Lower leg skin (tissue), 4 donors: ENCODE data around the gene RPP14. TPM values are rescaled to one million over a fixed set of nuclear protein-coding genes. Genes with fewer than 3 reads are reported as not detected.
A peak's percentile ranks its signal among the peaks of the same experiment; 100 is the strongest.

Experiments
- DNase-seq, 2 donors: peaks; one replicate each; pipeline ENCODE4 v3.0.0-alpha.2; 2019; ENCODE audit warnings: low spot score in 2 of 2
- H3K4me3 ChIP-seq: fragments of 200-600 bp; sonication (generic); 2 replicates; pipeline ENCODE4 v1.5.1; 2017; ENCODE audit warnings: mild to moderate bottlenecking, low read depth; ENCODE audit not compliant: poor library complexity, severe bottlenecking
- POLR2A ChIP-seq, 2 donors: fragments of 450-650 bp; IDR thresholded peaks; one replicate each; pipeline ENCODE4 v1.6.1; 2016 to 2017; ENCODE audit warnings: antibody characterized with exemption in 2 of 2, mild to moderate bottlenecking in 1 of 2, moderate library complexity in 1 of 2
- WGBS, 2 donors: methylation state at CpG; one replicate each; pipeline ENCODE4 v1.1.5; 2018; 5-methylcytosine and 5-hydroxymethylcytosine counted together
- intact Hi-C: fragments of 100-400 bp; cut with DNase I; formaldehyde crosslinking; loops from one replicate; pipeline ENCODE4 v1.15.0; 2023; ENCODE audit warnings: low total_unique reads
- total RNA-seq, 4 donors: library from RNA; depleted of rRNA; stranded (reverse); fragments of >200 nt; gene quantifications; one replicate each; pipeline ENCODE4 v1.1.0, GENCODE V29; 2016
- TF ChIP-seq, protein P1 (sequence below), 3 donors: fragments of 450-650 bp; IDR thresholded peaks; one replicate each; pipeline ENCODE4 v1.5.1; 2016; ENCODE audit warnings: antibody characterized with exemption in 3 of 3, mild to moderate bottlenecking in 3 of 3, moderate library complexity in 2 of 3

The RPP14 gene
- total RNA-seq, 4 donors from 2014 or later = 8.2 to 16.7 (median 9.5) TPM

DNA sequence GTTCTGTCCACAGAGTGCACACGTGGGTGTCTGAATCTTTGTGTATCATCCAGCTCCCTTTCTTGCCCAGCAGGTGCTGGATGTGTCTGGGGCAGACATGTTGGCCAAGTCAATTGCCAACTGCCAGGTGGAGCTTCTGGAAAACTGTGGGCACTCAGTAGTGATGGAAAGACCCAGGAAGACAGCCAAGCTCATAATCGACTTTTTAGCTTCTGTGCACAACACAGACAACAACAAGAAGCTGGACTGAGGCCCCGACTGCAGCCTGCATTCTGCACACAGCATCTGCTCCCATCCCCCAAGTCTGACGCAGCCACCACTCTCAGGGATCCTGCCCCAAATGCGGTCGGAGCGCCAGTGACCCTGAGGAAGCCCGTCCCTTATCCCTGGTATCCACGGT lies 12.5 kb upstream of the RPP14 start:
- TF ChIP-seq, protein P1, sequence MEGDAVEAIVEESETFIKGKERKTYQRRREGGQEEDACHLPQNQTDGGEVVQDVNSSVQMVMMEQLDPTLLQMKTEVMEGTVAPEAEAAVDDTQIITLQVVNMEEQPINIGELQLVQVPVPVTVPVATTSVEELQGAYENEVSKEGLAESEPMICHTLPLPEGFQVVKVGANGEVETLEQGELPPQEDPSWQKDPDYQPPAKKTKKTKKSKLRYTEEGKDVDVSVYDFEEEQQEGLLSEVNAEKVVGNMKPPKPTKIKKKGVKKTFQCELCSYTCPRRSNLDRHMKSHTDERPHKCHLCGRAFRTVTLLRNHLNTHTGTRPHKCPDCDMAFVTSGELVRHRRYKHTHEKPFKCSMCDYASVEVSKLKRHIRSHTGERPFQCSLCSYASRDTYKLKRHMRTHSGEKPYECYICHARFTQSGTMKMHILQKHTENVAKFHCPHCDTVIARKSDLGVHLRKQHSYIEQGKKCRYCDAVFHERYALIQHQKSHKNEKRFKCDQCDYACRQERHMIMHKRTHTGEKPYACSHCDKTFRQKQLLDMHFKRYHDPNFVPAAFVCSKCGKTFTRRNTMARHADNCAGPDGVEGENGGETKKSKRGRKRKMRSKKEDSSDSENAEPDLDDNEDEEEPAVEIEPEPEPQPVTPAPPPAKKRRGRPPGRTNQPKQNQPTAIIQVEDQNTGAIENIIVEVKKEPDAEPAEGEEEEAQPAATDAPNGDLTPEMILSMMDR (IDR thresholded peaks at IDR 0.05) = no peak
- H3K4me3 ChIP-seq = no peak overlapping the region
- intact Hi-C loops = no loop called here
- WGBS, 2 donors = 69 to 70% methylated on average over 9 of the region's 9 CpGs
- no peak for DNase-seq

DNA sequence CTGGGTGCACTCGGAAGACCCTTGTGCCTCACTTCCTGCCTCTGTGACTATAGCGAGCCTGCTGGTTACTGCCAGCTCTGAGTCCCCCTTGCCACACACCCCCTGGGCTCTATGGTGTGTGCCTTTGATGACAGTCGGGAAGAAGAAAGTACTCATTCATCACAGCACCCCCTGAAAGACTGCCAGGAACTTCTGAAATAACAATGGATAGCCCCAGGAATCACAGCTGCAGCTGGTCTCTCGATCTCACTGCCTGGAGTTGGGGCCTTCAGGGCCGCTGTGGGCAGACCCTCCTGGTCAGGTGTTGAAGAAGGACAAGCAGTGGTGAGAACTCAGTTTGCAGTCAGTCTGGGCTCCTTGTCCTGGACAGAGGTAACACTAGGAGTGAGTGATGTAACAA lies 9.8 kb upstream of the RPP14 start:
- no peak for DNase-seq
- 60 to 68% methylated on average over 5 of the region's 5 CpGs for WGBS, 2 donors
- TF ChIP-seq POLR2A (IDR thresholded peaks at IDR 0.05) = no peak
- TF ChIP-seq, protein P1 (IDR thresholded peaks at IDR 0.05) = no peak
- no peak overlapping the region for H3K4me3 ChIP-seq
- intact Hi-C loops = no loop called here

DNA sequence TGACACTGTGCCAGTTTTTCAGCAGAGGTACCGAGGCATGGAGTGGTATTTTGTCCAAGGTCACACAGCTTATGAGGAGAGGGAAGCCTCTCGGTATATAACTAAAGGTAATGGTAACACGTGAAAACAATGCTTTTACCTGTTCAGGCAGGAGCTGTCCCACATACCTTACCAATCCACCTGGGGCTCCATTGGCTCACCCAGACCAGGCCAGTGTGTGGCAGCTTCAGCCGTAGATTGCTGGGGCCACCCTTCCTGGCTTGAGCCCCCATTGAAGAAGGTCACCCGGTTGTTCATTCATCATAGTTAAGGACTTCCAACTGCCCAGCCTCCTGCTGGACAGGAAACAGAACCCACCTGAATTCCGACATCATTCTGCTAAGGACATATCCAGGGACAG lies 9.2 kb upstream of the RPP14 start:
- TF ChIP-seq POLR2A (IDR thresholded peaks at IDR 0.05) = no peak
- TF ChIP-seq, protein P1 (IDR thresholded peaks at IDR 0.05) = no peak
- H3K4me3 ChIP-seq = no peak overlapping the region
- DNase-seq = no peak
- intact Hi-C loops = no loop called here
- 59 to 60% methylated on average over 6 of the region's 6 CpGs for WGBS, 2 donors

DNA sequence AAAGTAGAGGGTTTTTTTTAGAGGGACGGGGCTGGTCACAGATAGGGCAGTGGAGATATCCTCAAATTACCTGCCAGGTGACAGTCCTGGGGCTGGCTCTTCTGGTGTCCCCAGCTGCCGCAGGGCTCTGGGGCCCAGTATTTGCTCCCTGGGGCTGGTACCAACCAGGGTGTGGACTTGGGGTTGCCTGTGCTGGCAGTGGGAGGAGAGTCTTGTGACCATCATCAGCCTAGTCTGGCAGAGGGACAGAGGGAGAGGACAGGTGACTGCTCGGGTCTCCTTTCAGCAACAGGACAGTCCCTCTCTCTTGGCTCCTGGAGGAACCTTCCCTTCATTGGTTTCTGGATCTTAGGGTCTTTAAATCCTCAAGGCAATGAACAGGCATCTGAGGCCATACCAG lies 7.9 kb upstream of the RPP14 start:
- intact Hi-C loops = loop anchor here (2.0 kb wide), 1 partner anchor 111 kb away; no protein-coding TSS in a partner anchor
- WGBS, 2 donors = 49 to 69% methylated on average over 3 of the region's 3 CpGs
- no peak for TF ChIP-seq POLR2A (IDR thresholded peaks at IDR 0.05)
- TF ChIP-seq, protein P1 (IDR thresholded peaks at IDR 0.05) = no peak
- H3K4me3 ChIP-seq = no peak overlapping the region
- peak in 1 of 2 donors; percentile 72 for DNase-seq

DNA sequence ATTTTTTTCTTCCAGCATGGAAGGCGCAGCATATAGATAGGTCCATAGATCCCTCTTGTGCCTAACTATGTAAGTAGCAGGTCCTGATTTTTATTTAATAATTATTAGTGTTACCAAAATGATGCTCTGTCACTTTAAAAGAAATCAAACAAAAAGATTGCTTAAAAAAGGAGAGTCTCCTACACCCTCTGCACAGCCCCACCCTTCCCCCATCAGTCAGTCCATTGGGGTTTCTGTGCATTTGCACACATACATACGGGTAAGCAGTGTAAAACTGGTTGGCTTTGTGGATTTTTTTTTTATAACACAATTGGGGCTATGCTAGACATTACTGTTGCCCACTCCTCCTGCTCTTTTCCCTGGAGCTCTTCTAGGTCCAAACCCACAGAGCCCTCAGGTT lies 7.0 kb upstream of the RPP14 start:
- DNase-seq = no peak
- intact Hi-C loops = loop anchor here (2.0 kb wide), 1 partner anchor 112 kb away; no protein-coding TSS in a partner anchor
- no peak for TF ChIP-seq POLR2A (IDR thresholded peaks at IDR 0.05)
- TF ChIP-seq, protein P1 (IDR thresholded peaks at IDR 0.05) = no peak
- WGBS, 2 donors = 53 to 63% methylated on average over 2 of the region's 2 CpGs
- no peak overlapping the region for H3K4me3 ChIP-seq

DNA sequence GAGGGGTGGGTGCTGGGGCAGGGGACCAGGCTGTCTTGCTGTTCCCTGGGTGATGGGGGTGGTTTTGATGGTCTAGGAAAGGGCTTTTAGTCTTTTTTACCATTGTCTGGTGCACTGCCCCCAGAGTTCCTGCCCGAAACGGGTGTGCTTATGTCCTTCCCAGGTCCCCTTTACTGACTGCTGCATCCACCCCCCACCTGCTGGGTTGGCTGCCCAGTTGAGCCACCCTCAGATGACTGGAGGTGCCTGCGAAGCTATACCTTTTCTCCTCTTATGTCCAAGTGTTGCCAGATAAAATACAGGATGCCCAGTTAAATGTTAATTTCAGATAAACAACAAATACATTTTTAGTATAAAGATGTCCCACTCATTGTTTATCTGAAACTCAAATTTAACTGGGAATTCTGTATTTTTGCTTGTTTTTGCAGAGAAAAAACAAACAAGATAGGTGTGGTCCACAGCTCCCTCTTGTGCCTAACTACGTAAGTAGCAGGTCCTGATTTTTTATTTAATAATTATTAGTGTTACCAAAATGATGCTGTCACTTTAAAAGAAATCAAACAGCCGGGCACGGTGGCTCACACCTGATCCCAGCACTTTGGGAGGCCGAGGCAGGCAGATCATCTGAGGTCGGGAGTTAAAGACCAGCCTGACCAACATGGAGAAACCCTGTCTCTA lies 6.1 kb upstream of the RPP14 start:
- intact Hi-C loops = loop anchor here (2.0 kb wide), 1 partner anchor 113 kb away; no protein-coding TSS in a partner anchor
- DNase-seq = no peak
- WGBS, 2 donors = 17 to 18% methylated on average over 8 of the region's 8 CpGs
- no peak overlapping the region for H3K4me3 ChIP-seq
- TF ChIP-seq, protein P1 (IDR thresholded peaks at IDR 0.05) = no peak
- TF ChIP-seq POLR2A (IDR thresholded peaks at IDR 0.05) = no peak
